CD4-positive, alpha-beta memory T cell (primary cell): Measurements from ENCODE around the gene QPCTL. TPM values are rescaled to one million over a fixed set of nuclear protein-coding genes. Genes with fewer than 3 reads are reported as not detected.
"Not testable (repeated sequence)": the region's sequence is repeated elsewhere in the genome, so short reads cannot be mapped to it uniquely, and the experiment has no call there.

Experiments used
- CTCF ChIA-PET: fragments of 350-600 bp; sonication (Branson Sonifier 250); formaldehyde crosslinking; loops from one replicate; lab custom pipeline; 2021; ENCODE audit warnings: inconsistent platforms; ENCODE audit not compliant: partially characterized antibody; lab: Charles Lee
- POLR2A ChIA-PET: fragments of 350-600 bp; sonication (Branson Sonifier 250); formaldehyde crosslinking; loops from one replicate; lab custom pipeline; 2021; ENCODE audit not compliant: partially characterized antibody; lab: Charles Lee
- DNase-seq, 5 donors: peaks; one replicate each; pipeline versions ENCODE4 v3.0.0 to v3.0.0-alpha.2; 2020 to 2022; ENCODE audit warnings: mixed read lengths in 1 of 5
- H3K27ac ChIP-seq: one replicate; pipeline ENCODE4 v1.7.0; 2013; ENCODE audit warnings: low read depth, low read length
- H3K27me3 ChIP-seq: 2 replicates; pipeline ENCODE4 v1.7.0; 2013; ENCODE audit warnings: mild to moderate bottlenecking, low read length, moderate library complexity; ENCODE audit not compliant: insufficient read depth
- H3K36me3 ChIP-seq: 2 replicates; pipeline ENCODE4 v1.7.0; 2013; ENCODE audit warnings: mild to moderate bottlenecking, low read length, moderate library complexity; ENCODE audit not compliant: insufficient read depth
- H3K4me1 ChIP-seq: 2 replicates; pipeline ENCODE4 v1.7.0; 2013; ENCODE audit warnings: mild to moderate bottlenecking, low read length, moderate library complexity; ENCODE audit not compliant: insufficient read depth
- H3K4me3 ChIP-seq, 2 donors: one replicate each; pipeline ENCODE4 v1.7.0; 2013; ENCODE audit warnings: low read length in 2 of 2, mild to moderate bottlenecking in 1 of 2
- H3K9me3 ChIP-seq, 2 donors: one replicate each; pipeline ENCODE4 v1.7.0; 2013; ENCODE audit warnings: low read length in 2 of 2, control low read depth in 1 of 2; ENCODE audit not compliant: control insufficient read depth in 1 of 2
- H3K27ac Mint-ChIP-seq, 7 donors: one replicate each; pipeline ENCODE4 v1.8.0; 2020 to 2021; ENCODE audit warnings: mixed read lengths in 7 of 7, mild to moderate bottlenecking in 6 of 7, inconsistent platforms in 3 of 7, moderate library complexity in 3 of 7
- H3K27me3 Mint-ChIP-seq, 2 donors: one replicate each; pipeline ENCODE4 v1.8.0; 2020 to 2021; ENCODE audit warnings: mixed read lengths in 2 of 2
- H3K36me3 Mint-ChIP-seq, 2 donors: one replicate each; pipeline ENCODE4 v1.8.0; 2020 to 2021; ENCODE audit warnings: mixed read lengths in 2 of 2, inconsistent platforms in 1 of 2, mild to moderate bottlenecking in 1 of 2
- H3K4me1 Mint-ChIP-seq, 4 donors: one replicate each; pipeline ENCODE4 v1.8.0; 2020 to 2021; ENCODE audit warnings: mixed read lengths in 4 of 4, mild to moderate bottlenecking in 1 of 4
- H3K4me3 Mint-ChIP-seq, 8 donors: one replicate each; pipeline ENCODE4 v1.8.0; 2020 to 2021; ENCODE audit warnings: mixed read lengths in 8 of 8, mild to moderate bottlenecking in 7 of 8, moderate library complexity in 6 of 8, inconsistent platforms in 3 of 8
- H3K9me3 Mint-ChIP-seq, 8 donors: one replicate each; pipeline ENCODE4 v1.8.0; 2020 to 2021; ENCODE audit warnings: mixed read lengths in 8 of 8, mild to moderate bottlenecking in 5 of 8, inconsistent platforms in 3 of 8, moderate library complexity in 1 of 8
- intact Hi-C: fragments of 100-400 bp; cut with micrococcal nuclease; formaldehyde crosslinking; loops from one replicate; pipeline ENCODE4 v1.15.1; 2023
- polyA plus RNA-seq, 2 donors: library from polyadenylated mRNA; unstranded; fragments of 300-500 nt; fragmentation: Illumina TruSeq; gene quantifications; one replicate each; pipeline ENCODE4 v1.2.3, GENCODE V29; 2021
- total RNA-seq, 2 experiments: library from RNA; stranded (reverse); gene quantifications; one replicate each; pipeline ENCODE4 v1.2.3, GENCODE V29; 2021

Gene QPCTL
- total and polyA plus RNA-seq, 4 experiments from 2014 or later, result 0.94 to 11.4 (median 6.1) TPM

DNA sequence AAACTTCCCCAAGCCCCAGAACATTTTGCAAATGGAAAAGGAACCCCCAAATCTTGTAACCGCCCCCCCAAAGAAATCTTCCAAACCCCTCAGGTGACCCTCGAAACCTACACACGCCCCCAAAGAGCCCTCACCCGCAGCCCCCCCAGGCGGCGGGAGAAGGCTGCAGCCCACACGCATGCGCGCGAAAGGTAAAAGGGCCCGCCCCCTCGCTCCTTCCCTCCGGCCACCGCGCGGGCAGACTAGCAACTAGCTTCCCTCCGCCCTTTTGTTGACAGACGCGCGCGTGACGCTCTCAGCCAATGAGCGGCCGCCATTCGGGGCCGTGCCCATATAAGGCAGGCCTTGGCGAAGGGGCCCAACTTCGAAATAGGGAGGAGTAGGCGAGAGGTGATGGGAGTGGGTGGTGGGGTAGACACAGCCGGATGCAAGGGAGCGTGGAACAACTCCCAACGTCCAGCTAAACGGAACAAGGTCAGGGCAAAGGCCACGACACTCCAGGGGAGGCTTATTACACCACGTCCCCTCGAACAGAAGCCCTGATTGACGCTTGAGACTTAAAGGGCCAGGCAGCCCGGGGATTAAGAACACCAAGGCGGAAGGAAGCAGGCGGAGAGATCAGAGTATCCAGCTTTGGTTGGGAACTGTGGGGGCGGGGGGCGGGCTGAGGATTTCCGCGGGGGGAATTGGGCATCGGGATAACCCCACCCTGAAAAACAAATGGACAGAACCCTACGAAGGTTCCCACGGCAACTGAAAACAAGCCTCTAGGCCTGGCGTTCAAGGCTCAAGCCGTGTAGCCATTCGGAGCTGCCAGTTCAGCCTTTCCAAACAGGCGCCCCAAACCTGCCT is 24.9 kb downstream of the QPCTL start:
- H3K27ac Mint-ChIP-seq, result peak overlapping the region; percentile 84 to 99 (median 98)
- intact Hi-C loops, result loop anchor here (1.0 to 5.0 kb wide), 7 partner anchors 13 to 278 kb away; partner anchors contain the start of genes CCDC61, DMWD, FBXO46 and QPCTL
- peaks cover 32 to 59% (median 39%) of the 10 kb centered on the region in 4 donors for H3K4me1 Mint-ChIP-seq
- peaks cover 7% of the 10 kb centered on the region for H3K36me3 ChIP-seq
- peaks cover 0 to 3% (median 0%) of the 10 kb centered on the region in 8 donors for H3K9me3 Mint-ChIP-seq
- POLR2A ChIA-PET, result interaction anchor here (0.6 to 4.0 kb wide), 20 partner anchors 9 to 1632 kb away, joined by 3 to 60 read pairs (median 5); partner anchors contain the start of genes DHX34, FBXO46, MYPOP and QPCTL
- H3K27me3 Mint-ChIP-seq, result no peaks in the 10 kb centered on the region
- H3K4me3 Mint-ChIP-seq, result peak overlapping the region; percentile 92 to 99 (median 97)
- no peaks in the 10 kb centered on the region for H3K9me3 ChIP-seq
- H3K4me1 ChIP-seq, result peaks cover 38% of the 10 kb centered on the region
- peak; percentile 97 to 99 (median 98) for DNase-seq
- peaks cover 10 to 24% of the 10 kb centered on the region in 2 donors for H3K36me3 Mint-ChIP-seq
- no peaks in the 10 kb centered on the region for H3K27me3 ChIP-seq
- CTCF ChIA-PET, result interaction anchor here (0.6 to 5.1 kb wide), 9 partner anchors 12 to 290 kb away, joined by 3 to 48 read pairs (median 8); partner anchors contain the start of genes FBXO46, FOXA3, QPCTL and SIX5
- peak overlapping the region; percentile 86 for H3K27ac ChIP-seq
- H3K4me3 ChIP-seq, result peak overlapping the region; percentile 72 to 90

GRCh38 chr19:45717983-45718650 is 25.7 kb downstream of the QPCTL start:
- no peaks in the 10 kb centered on the region for H3K9me3 ChIP-seq
- POLR2A ChIA-PET, result interaction anchor here (1.0 to 4.0 kb wide), 15 partner anchors 9 to 883 kb away, joined by 3 to 60 read pairs (median 6); partner anchors contain the start of genes FBXO46, MYPOP, QPCTL and SIX5
- Mint-ChIP-seq H3K27me3 (no peaks in the 10 kb centered on the region), H3K27ac (peak overlapping the region; percentile 84 to 99 (median 98)), H3K9me3 (peaks cover 0 to 3% (median 0%) of the 10 kb centered on the region in 8 donors), H3K4me3 (peak overlapping the region; percentile 92 to 99 (median 97)), H3K4me1 (peaks cover 32 to 59% (median 39%) of the 10 kb centered on the region in 4 donors), H3K36me3 (peaks cover 10 to 24% of the 10 kb centered on the region in 2 donors)
- H3K36me3 ChIP-seq, result peaks cover 5% of the 10 kb centered on the region
- peak overlapping the region; percentile 72 to 90 for H3K4me3 ChIP-seq
- peaks cover 38% of the 10 kb centered on the region for H3K4me1 ChIP-seq
- no peak for DNase-seq
- intact Hi-C loops, result loop anchor here (1.0 to 5.0 kb wide), 7 partner anchors 12 to 277 kb away; partner anchors contain the start of genes CCDC61, DMWD, FBXO46 and QPCTL
- CTCF ChIA-PET, result interaction anchor here (1.1 to 5.1 kb wide), 6 partner anchors 11 to 251 kb away, joined by 3 to 48 read pairs (median 6); partner anchors contain the start of genes FOXA3, QPCTL and SNRPD2
- peak overlapping the region; percentile 86 for H3K27ac ChIP-seq
- no peaks in the 10 kb centered on the region for H3K27me3 ChIP-seq

DNA sequence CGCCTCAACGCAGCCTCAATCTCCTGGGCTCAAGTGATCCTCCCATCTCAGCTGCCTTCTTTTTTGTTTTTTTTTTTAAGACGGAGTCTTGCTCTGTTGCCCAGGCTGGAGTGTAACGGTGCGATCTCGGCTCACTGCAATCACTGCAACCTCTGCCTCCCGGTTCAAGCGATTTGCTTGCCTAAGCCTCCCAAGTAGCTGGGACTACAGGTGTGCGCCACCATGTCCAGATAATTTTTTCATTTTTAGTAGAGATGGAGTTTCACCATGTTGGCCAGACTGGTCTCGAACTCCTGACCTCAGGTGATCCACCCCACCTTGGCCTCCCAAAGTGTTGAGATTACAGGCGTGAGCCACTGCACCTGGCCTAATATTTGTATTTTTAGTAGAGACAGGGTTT is 27.6 kb downstream of the QPCTL start:
- H3K27ac ChIP-seq, H3K27me3 ChIP-seq, H3K9me3 Mint-ChIP-seq, H3K36me3 ChIP-seq, intact Hi-C loops, H3K4me3 ChIP-seq, H3K27me3 Mint-ChIP-seq, H3K4me3 Mint-ChIP-seq, DNase-seq, H3K9me3 ChIP-seq, POLR2A ChIA-PET: not testable (repeated sequence)
- CTCF ChIA-PET, result interaction anchor here (1.3 kb wide), 1 partner anchor 27 kb away, joined by 3 read pairs; the partner anchor contains the start of gene QPCTL
- H3K4me1 ChIP-seq, result peaks cover 27% of the 10 kb centered on the region
- H3K36me3 Mint-ChIP-seq, result peaks cover 14 to 35% of the 10 kb centered on the region in 2 donors
- peaks cover 32 to 55% (median 41%) of the 10 kb centered on the region in 4 donors for H3K4me1 Mint-ChIP-seq
- H3K27ac Mint-ChIP-seq, result peak overlapping the region in 2 of 7 donors; percentile 43 to 86

DNA sequence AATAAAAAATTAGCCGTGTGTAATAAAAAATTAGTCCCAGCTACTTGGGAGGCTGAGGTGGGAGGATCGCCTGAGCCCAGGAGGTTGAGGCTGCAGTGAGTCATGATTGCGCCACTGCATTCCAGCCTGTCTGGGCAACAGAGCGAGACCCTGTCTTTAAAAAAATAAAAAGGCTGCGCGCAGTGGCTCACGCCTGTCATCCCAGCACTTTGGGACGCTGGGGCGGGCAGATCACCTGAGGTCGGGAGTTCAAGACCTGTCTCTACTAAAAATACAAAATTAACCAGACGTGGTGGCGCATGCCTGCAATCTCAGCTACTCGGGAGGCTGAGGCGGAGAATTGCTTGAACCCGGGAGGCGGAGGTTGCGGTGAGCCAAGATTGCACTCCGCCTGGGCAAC is 36.2 kb downstream of the QPCTL start:
- intact Hi-C loops, H3K9me3 Mint-ChIP-seq, DNase-seq, H3K4me3 ChIP-seq, H3K27me3 ChIP-seq, H3K27ac ChIP-seq, H3K36me3 ChIP-seq, H3K27me3 Mint-ChIP-seq, POLR2A ChIA-PET, H3K9me3 ChIP-seq: not testable (repeated sequence)
- CTCF ChIA-PET, result interaction anchor here (1.8 kb wide), 1 partner anchor 12 kb away, joined by 10 read pairs; no protein-coding TSS in a partner anchor
- peaks cover 19 to 59% (median 34%) of the 10 kb centered on the region in 4 donors for H3K4me1 Mint-ChIP-seq
- peaks cover 35% of the 10 kb centered on the region for H3K4me1 ChIP-seq
- H3K36me3 Mint-ChIP-seq, result peaks cover 8 to 12% of the 10 kb centered on the region in 2 donors
- peak overlapping the region in 1 of 7 donors; percentile 56 for H3K27ac Mint-ChIP-seq
- peak overlapping the region in 3 of 8 donors; percentile 20 to 48 (median 36) for H3K4me3 Mint-ChIP-seq

- CTCF ChIA-PET, result interaction anchor here (1.0 to 2.4 kb wide), 6 partner anchors 13 to 245 kb away, joined by 3 to 14 read pairs (median 7); partner anchors contain the start of genes QPCTL, SIX5 and SNRPD2
- H3K4me1 ChIP-seq, result peaks cover 35% of the 10 kb centered on the region
- peak overlapping the region; percentile 68 to 97 for H3K4me3 ChIP-seq
- H3K9me3 ChIP-seq, result no peaks in the 10 kb centered on the region
- Mint-ChIP-seq H3K36me3 (peaks cover 4 to 6% of the 10 kb centered on the region in 2 donors), H3K4me3 (peak overlapping the region; percentile 89 to 100 (median 93)), H3K9me3 (no peaks in the 10 kb centered on the region), H3K27ac (peak overlapping the region; percentile 83 to 96 (median 94)), H3K27me3 (no peaks in the 10 kb centered on the region), H3K4me1 (peaks cover 16 to 51% (median 30%) of the 10 kb centered on the region in 4 donors)
- H3K36me3 ChIP-seq, result no peaks in the 10 kb centered on the region
- H3K27ac ChIP-seq, result peak overlapping the region; percentile 89
- POLR2A ChIA-PET, result interaction anchor here (0.6 to 2.9 kb wide), 7 partner anchors 13 to 134 kb away, joined by 3 to 55 read pairs (median 4); partner anchors contain the start of genes QPCTL, SIX5 and SNRPD2
- intact Hi-C loops, result loop anchor here (1.0 to 5.0 kb wide), 5 partner anchors 13 to 638 kb away; partner anchors contain the start of genes PPP1R37, QPCTL, SIX5 and SYMPK
- DNase-seq, result no peak
- H3K27me3 ChIP-seq, result no peaks in the 10 kb centered on the region
Observed at GRCh38 chr19:45729800-45730290, 37.4 kb downstream of the QPCTL start.
